B cell (primary cell): ENCODE data around the gene CGB1. TPM values are rescaled to one million over a fixed set of nuclear protein-coding genes. Genes with fewer than 3 reads are reported as not detected.
A peak's percentile ranks its signal among the peaks of the same experiment; 100 is the strongest.

Experiments
- ATAC-seq: fragments of 200-7000 bp; cut with Tn5 transposase; one replicate; pipeline ENCODE4 v1.10.0; 2021; ENCODE audit warnings: low read depth, mild to moderate bottlenecking, moderate number of reproducible peaks, moderate library complexity
- CTCF ChIA-PET: fragments of 350-600 bp; sonication (Branson Sonifier 250); formaldehyde crosslinking; loops from one replicate; lab custom pipeline; 2021; ENCODE audit warnings: antibody characterized with exemption, inconsistent platforms; lab: Charles Lee
- POLR2A ChIA-PET: fragments of 350-600 bp; sonication (Branson Sonifier 250); formaldehyde crosslinking; loops from one replicate; lab custom pipeline; 2021; ENCODE audit warnings: antibody characterized with exemption; lab: Charles Lee
- DNase-seq: peaks from one replicate; pipeline ENCODE4 v3.0.0; 2013
- H2AFZ ChIP-seq: 2 replicates; pipeline ENCODE4 v1.6.1; 2012; ENCODE audit warnings: mild to moderate bottlenecking, low read depth, low read length; ENCODE audit not compliant: insufficient read depth, poor library complexity, severe bottlenecking
- H3K27ac ChIP-seq, 2 donors: 1 replicate in 1 of 2; 2 replicates in 1 of 2; pipeline ENCODE4 v1.5.1; 2012 to 2013; ENCODE audit warnings: low read length in 2 of 2, mild to moderate bottlenecking in 2 of 2, moderate library complexity in 1 of 2
- H3K27me3 ChIP-seq, 4 experiments: fragments of 200-600 bp in 1 of 4; sonication (generic) in 1 of 4; replicated peaks in 1 of 4; 1 replicate in 2 of 4; 2 replicates in 2 of 4; pipeline versions ENCODE4 v1.6.1 to v1.7.0; 2013 to 2016; ENCODE audit warnings: low read length in 3 of 4, mild to moderate bottlenecking in 2 of 4, mixed read lengths in 1 of 4, moderate library complexity in 1 of 4; ENCODE audit not compliant: insufficient read depth in 4 of 4, control insufficient read depth in 3 of 4; ENCODE audit errors: control extremely low read depth in 1 of 4
- H3K36me3 ChIP-seq, 2 experiments: replicated peaks in 1 of 2; 1 replicate in 1 of 2; 2 replicates in 1 of 2; pipeline versions ENCODE4 v1.6.1 to v1.7.1; 2013; ENCODE audit warnings: low read length in 1 of 2; ENCODE audit not compliant: insufficient read depth in 2 of 2, control insufficient read depth in 1 of 2; ENCODE audit errors: control extremely low read depth in 1 of 2, extremely low read depth in 1 of 2
- H3K4me1 ChIP-seq, 2 donors: fragments of 200-600 bp in 1 of 2; sonication (generic) in 1 of 2; 1 replicate in 1 of 2; 2 replicates in 1 of 2; pipeline versions ENCODE4 v1.5.1 to v1.6.1; 2013 to 2017; ENCODE audit warnings: low read length in 2 of 2; ENCODE audit not compliant: control insufficient read depth in 2 of 2, insufficient read depth in 2 of 2
- H3K4me2 ChIP-seq: replicated peaks from 2 replicates; pipeline ENCODE3; 2012; ENCODE audit warnings: mild to moderate bottlenecking, low read depth, low read length; ENCODE audit not compliant: poor library complexity, severe bottlenecking
- H3K4me3 ChIP-seq, 5 experiments: fragments of 200-600 bp in 1 of 5; sonication (generic) in 1 of 5; 1 replicate in 3 of 5; 2 replicates in 2 of 5; pipeline versions ENCODE4 v1.5.1 to v1.7.0; 2011 to 2016; ENCODE audit warnings: low read length in 4 of 5, mild to moderate bottlenecking in 4 of 5, low read depth in 2 of 5, control low read depth in 1 of 5, moderate library complexity in 1 of 5; ENCODE audit not compliant: insufficient read depth in 1 of 5; ENCODE audit errors: control extremely low read depth in 1 of 5, extremely low read depth in 1 of 5
- H3K79me2 ChIP-seq: fragments of 200-600 bp; sonication (generic); one replicate; pipeline ENCODE4 v1.6.0; 2016; ENCODE audit warnings: low read length; ENCODE audit not compliant: control insufficient read depth, insufficient read depth
- H3K9ac ChIP-seq: fragments of 200-600 bp; sonication (generic); 2 replicates; pipeline ENCODE4 v1.6.1; 2017; ENCODE audit warnings: mild to moderate bottlenecking, low read length, moderate library complexity
- H3K9me3 ChIP-seq, 3 donors: one replicate each; pipeline versions ENCODE4 v1.6.1 to v1.7.1; 2013; ENCODE audit warnings: low read length in 2 of 3; ENCODE audit not compliant: control insufficient read depth in 2 of 3, insufficient read depth in 1 of 3; ENCODE audit errors: control extremely low read depth in 1 of 3
- H4K20me1 ChIP-seq: 2 replicates; pipeline ENCODE4 v1.6.0; 2012; ENCODE audit warnings: mild to moderate bottlenecking, low read length; ENCODE audit not compliant: insufficient read depth, control insufficient read depth, poor library complexity, severe bottlenecking
- H3K27ac Mint-ChIP-seq: one replicate; pipeline ENCODE4 v1.8.0; 2021; ENCODE audit warnings: mixed read lengths
- H3K27me3 Mint-ChIP-seq: one replicate; pipeline ENCODE4 v1.8.0; 2021; ENCODE audit warnings: mixed read lengths
- H3K4me1 Mint-ChIP-seq: one replicate; pipeline ENCODE4 v1.8.0; 2021; ENCODE audit warnings: mixed read lengths
- H3K4me3 Mint-ChIP-seq: one replicate; pipeline ENCODE4 v1.8.0; 2021; ENCODE audit warnings: mixed read lengths
- H3K9me3 Mint-ChIP-seq: one replicate; pipeline ENCODE4 v1.8.0; 2022; ENCODE audit warnings: mixed read lengths; ENCODE audit not compliant: insufficient read depth
- EZH2 ChIP-seq: IDR thresholded peaks from 2 replicates; pipeline ENCODE4 v1.6.1; 2012; ENCODE audit warnings: borderline replicate concordance, low read depth, mild to moderate bottlenecking, moderate library complexity, low read length; ENCODE audit not compliant: insufficient read depth, poor library complexity, severe bottlenecking
- WGBS: methylation state at CpG from one replicate; pipeline ENCODE4 v1.1.5; 2013; ENCODE audit warnings: missing lambda C conversion rate; ENCODE audit not compliant: insufficient coverage; 5-methylcytosine and 5-hydroxymethylcytosine counted together
- intact Hi-C: fragments of 100-400 bp; cut with micrococcal nuclease; formaldehyde crosslinking; loops from one replicate; pipeline ENCODE4 v1.10.0; 2022
- polyA plus RNA-seq: library from polyadenylated mRNA; depleted of rRNA; stranded (reverse); fragments of >200 nt; gene quantifications from 2 replicates; pipeline ENCODE4 v1.2.3, GENCODE V29; 2012
- total RNA-seq, 2 donors: library from RNA; stranded (reverse); fragments of 120-200 nt in 1 of 2; gene quantifications; 1 replicate in 1 of 2; 2 replicates in 1 of 2; pipeline versions ENCODE4 v1.2.3 to v1.2.4, GENCODE V29; 2013 to 2022
- TF ChIP-seq, protein P1 (sequence below): fragments of 200-600 bp; IDR thresholded peaks from one replicate; pipeline ENCODE4 v1.8.0; 2022; ENCODE audit warnings: antibody characterized with exemption, mild to moderate bottlenecking

Gene CGB1
- total and polyA plus RNA-seq, 2 donors (not counting 1 experiment from before 2014, with no cell fraction given): not detected

DNA sequence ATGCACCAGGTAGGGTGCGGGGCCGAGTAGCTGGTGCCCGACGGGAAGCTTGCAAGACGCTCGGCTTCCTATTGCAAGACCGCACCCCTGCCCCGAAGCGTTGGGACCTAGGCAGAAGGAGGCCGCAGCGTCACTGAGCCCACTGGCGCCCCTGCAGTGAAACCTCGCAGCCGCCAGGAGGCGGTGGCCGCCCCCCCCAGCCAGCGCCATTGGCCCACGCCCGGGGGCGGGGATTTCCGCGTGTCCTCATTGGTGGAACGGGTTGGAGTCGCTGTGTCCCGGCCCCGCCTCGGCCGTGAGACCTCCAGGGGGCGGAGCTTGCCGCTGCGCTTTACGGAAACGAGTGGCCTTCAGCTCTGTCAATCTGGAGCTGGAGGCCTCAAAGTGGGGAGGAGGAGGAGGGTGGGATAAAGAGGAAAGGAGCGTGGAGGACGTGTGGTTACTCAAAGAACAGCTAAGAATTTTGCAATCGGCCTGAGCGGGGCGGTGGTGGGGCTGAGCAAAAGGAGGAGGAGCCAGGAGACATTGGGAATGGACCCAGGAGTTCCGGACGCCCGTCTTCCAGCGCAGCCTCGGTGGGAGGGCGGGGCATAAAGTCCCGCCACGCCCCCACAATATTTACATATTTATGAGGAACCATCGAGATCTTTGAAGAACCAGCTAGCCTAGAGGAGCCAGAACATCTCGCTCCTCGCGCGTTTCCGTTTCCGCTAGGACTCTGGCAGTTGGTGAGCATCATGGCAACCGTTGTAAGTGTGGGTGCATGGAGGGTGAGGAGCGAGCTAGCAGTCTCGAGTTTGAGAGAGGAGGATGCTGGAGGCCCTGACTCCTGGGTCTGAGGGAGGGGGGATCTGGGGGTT, 43.3 kb downstream of the CGB1 start, which contains the start of the genes GYS1 and RUVBL2:
Gene GYS1, minus strand, starts transcription at position 135 of the 860 bp plus-strand sequence. CDS start 197 bp downstream, outside the sequence.
Gene RUVBL2, plus strand, starts transcription at position 713 of the 860 bp plus-strand sequence. Its CDS starts 25 bp downstream, at position 738.
- POLR2A ChIA-PET: interaction anchor here (0.6 to 1.4 kb wide), 16 partner anchors 10 to 1250 kb away, joined by 3 to 17 read pairs (median 5); partner anchors contain the start of genes BAX, CA11, FTL and HSD17B14
- TF ChIP-seq, protein P1, sequence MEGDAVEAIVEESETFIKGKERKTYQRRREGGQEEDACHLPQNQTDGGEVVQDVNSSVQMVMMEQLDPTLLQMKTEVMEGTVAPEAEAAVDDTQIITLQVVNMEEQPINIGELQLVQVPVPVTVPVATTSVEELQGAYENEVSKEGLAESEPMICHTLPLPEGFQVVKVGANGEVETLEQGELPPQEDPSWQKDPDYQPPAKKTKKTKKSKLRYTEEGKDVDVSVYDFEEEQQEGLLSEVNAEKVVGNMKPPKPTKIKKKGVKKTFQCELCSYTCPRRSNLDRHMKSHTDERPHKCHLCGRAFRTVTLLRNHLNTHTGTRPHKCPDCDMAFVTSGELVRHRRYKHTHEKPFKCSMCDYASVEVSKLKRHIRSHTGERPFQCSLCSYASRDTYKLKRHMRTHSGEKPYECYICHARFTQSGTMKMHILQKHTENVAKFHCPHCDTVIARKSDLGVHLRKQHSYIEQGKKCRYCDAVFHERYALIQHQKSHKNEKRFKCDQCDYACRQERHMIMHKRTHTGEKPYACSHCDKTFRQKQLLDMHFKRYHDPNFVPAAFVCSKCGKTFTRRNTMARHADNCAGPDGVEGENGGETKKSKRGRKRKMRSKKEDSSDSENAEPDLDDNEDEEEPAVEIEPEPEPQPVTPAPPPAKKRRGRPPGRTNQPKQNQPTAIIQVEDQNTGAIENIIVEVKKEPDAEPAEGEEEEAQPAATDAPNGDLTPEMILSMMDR: peak; percentile 99
- no peak for TF ChIP-seq EZH2
- Histone ChIP-seq H4K20me1 (peaks cover 15% of the 10 kb centered on the region), H2AFZ (peak within 1 kb of the TSS; percentile 94), H3K9ac (peak within 1 kb of the TSS; percentile 94), H3K27me3 (no peaks in the 10 kb centered on the region), H3K4me1 (peaks cover 15 to 27% of the 10 kb centered on the region in 2 donors), H3K79me2 (peaks cover 69% of the 10 kb centered on the region), H3K27ac (peak within 1 kb of the TSS; percentile 77 to 89), H3K4me3 (peak within 1 kb of the TSS; percentile 61 to 94 (median 79)), H3K4me2 (peak within 1 kb of the TSS; percentile 99), H3K36me3 (peaks cover 0 to 6% of the 10 kb centered on the region in 2 experiments), H3K9me3 (no peaks in the 10 kb centered on the region)
- Mint-ChIP-seq H3K27me3 (no peaks in the 10 kb centered on the region), H3K27ac (peak within 1 kb of the TSS; percentile 92), H3K4me1 (peaks cover 34% of the 10 kb centered on the region), H3K9me3 (no peaks in the 10 kb centered on the region), H3K4me3 (peak within 1 kb of the TSS; percentile 94)
- under 1% methylated on average over 48 of the region's 56 CpGs for WGBS
- ATAC-seq (peak; percentile 91), DNase-seq (peak; percentile 100)
- intact Hi-C loops: loop anchor here (1.0 to 10.0 kb wide), 9 partner anchors 15 to 215 kb away; partner anchors contain the start of genes C19orf73, FTL, LIN7B and NUCB1
- CTCF ChIA-PET: interaction anchor here (0.5 to 3.4 kb wide), 37 partner anchors 8 to 573 kb away, joined by 3 to 17 read pairs (median 4); partner anchors contain the start of genes DHDH, FTL, HSD17B14 and LIN7B
